Measurements from ENCODE around the gene RAB40C.

RAB40C gene

GRCh38 chr16:565419-566330, 24.2 kb upstream of the RAB40C start:
- no peak overlapping the region for H2BK5ac ChIP-seq (ENCODE audit: low read depth, low read length, poor library complexity)
- H3K14ac ChIP-seq (ENCODE audit: low read length), result peak overlapping the region; percentile 28
- no peak overlapping the region for H3K4ac ChIP-seq (ENCODE audit: low read depth, low read length)
- H2AFZ ChIP-seq (ENCODE audit: insufficient read depth, low read length, poor library complexity), result peak overlapping the region; percentile 54
- peaks cover 11% of the 10 kb centered on the region for H3K79me1 ChIP-seq (ENCODE audit: low read length)
- peaks cover 6% of the 10 kb centered on the region for H3K9me3 ChIP-seq (ENCODE audit: insufficient read depth, low read depth, low read length)
- no peak for DNase-seq
- H4K8ac ChIP-seq (ENCODE audit: low read depth, low read length), result peak overlapping the region; percentile 74
- H3K36me3 ChIP-seq (ENCODE audit: control insufficient read depth in 1 of 2, insufficient read depth in 2 of 2, low read length in 2 of 2), result no peaks in the 10 kb centered on the region
- peak overlapping the region; percentile 61 for H2BK12ac ChIP-seq (ENCODE audit: low read length)
- peak overlapping the region; percentile 22 for H4K12ac ChIP-seq (ENCODE audit: low read depth, low read length)
- WGBS (ENCODE audit: extremely low coverage, insufficient coverage, insufficient read length), result no CpG with 5 or more reads among the region's 35 CpGs
- H3K4me1 ChIP-seq (ENCODE audit: control insufficient read depth in 1 of 2, insufficient read depth in 2 of 2, low read length in 2 of 2), result peaks cover 28 to 32% of the 10 kb centered on the region in 2 experiments
- H3K23ac ChIP-seq (ENCODE audit: low read length), result no peak overlapping the region
- no peak overlapping the region for H3K27ac ChIP-seq (ENCODE audit: low read depth, low read length)
- peak overlapping the region; percentile 74 for H4K91ac ChIP-seq (ENCODE audit: low read depth, low read length)
- H2AK5ac ChIP-seq (ENCODE audit: low read length), result peak overlapping the region; percentile 39
- no peak overlapping the region for H3K4me3 ChIP-seq (ENCODE audit: low read depth, low read length)
- peak overlapping the region; percentile 20 for H3K18ac ChIP-seq (ENCODE audit: low read length)
- no peak overlapping the region for H3K9ac ChIP-seq (ENCODE audit: low read length)
- peaks cover 14% of the 10 kb centered on the region for H3K27me3 ChIP-seq (ENCODE audit: insufficient read depth, low read length)
- H3K79me2 ChIP-seq (ENCODE audit: control insufficient read depth, insufficient read depth, low read length, poor library complexity), result peaks cover 3% of the 10 kb centered on the region
- no peak overlapping the region for H2BK120ac ChIP-seq (ENCODE audit: insufficient read depth, low read length, poor library complexity)
- H3K4me2 ChIP-seq (ENCODE audit: low read length), result no peak overlapping the region

GRCh38 chr16:566475-567372, 23.1 kb upstream of the RAB40C start, which contains the start of gene NHLRC4:
Gene NHLRC4 (plus strand): TSS chr16:567005. CDS start chr16:568048, 1,043 bp downstream.
- Histone ChIP-seq H3K4me1 (ENCODE audit: control insufficient read depth in 1 of 2, insufficient read depth in 2 of 2, low read length in 2 of 2) (peaks cover 30 to 37% of the 10 kb centered on the region in 2 experiments), H3K4me2 (ENCODE audit: low read length) (no peak within 1 kb of the TSS), H2AK5ac (ENCODE audit: low read length) (peak within 1 kb of the TSS; percentile 53), H3K27ac (ENCODE audit: low read depth, low read length) (no peak within 1 kb of the TSS), H3K4me3 (ENCODE audit: low read depth, low read length) (no peak within 1 kb of the TSS), H3K27me3 (ENCODE audit: insufficient read depth, low read length) (peaks cover 3% of the 10 kb centered on the region), H3K4ac (ENCODE audit: low read depth, low read length) (peak within 1 kb of the TSS; percentile 22), H2BK120ac (ENCODE audit: insufficient read depth, low read length, poor library complexity) (peak within 1 kb of the TSS; percentile 57), H3K9ac (ENCODE audit: low read length) (no peak within 1 kb of the TSS), H4K12ac (ENCODE audit: low read depth, low read length) (peak within 1 kb of the TSS; percentile 22), H3K36me3 (ENCODE audit: control insufficient read depth in 1 of 2, insufficient read depth in 2 of 2, low read length in 2 of 2) (no peaks in the 10 kb centered on the region), H3K79me1 (ENCODE audit: low read length) (peaks cover 11% of the 10 kb centered on the region), H4K91ac (ENCODE audit: low read depth, low read length) (peak within 1 kb of the TSS; percentile 74), H3K9me3 (ENCODE audit: insufficient read depth, low read depth, low read length) (peaks cover 10% of the 10 kb centered on the region), H3K23ac (ENCODE audit: low read length) (no peak within 1 kb of the TSS), H3K79me2 (ENCODE audit: control insufficient read depth, insufficient read depth, low read length, poor library complexity) (peaks cover 3% of the 10 kb centered on the region), H2AFZ (ENCODE audit: insufficient read depth, low read length, poor library complexity) (peak within 1 kb of the TSS; percentile 54), H2BK12ac (ENCODE audit: low read length) (peak within 1 kb of the TSS; percentile 61), H4K8ac (ENCODE audit: low read depth, low read length) (peak within 1 kb of the TSS; percentile 74), H3K18ac (ENCODE audit: low read length) (peak within 1 kb of the TSS; percentile 39), H2BK5ac (ENCODE audit: low read depth, low read length, poor library complexity) (peak within 1 kb of the TSS; percentile 27), H3K14ac (ENCODE audit: low read length) (peak within 1 kb of the TSS; percentile 28)
- WGBS (ENCODE audit: extremely low coverage, insufficient coverage, insufficient read length), result no CpG with 5 or more reads among the region's 26 CpGs
- peak; percentile 15 to 62 for DNase-seq

GRCh38 chr16:567373-568256, 22.3 kb upstream of the RAB40C start:
- Histone ChIP-seq H3K4me3 (ENCODE audit: low read depth, low read length) (no peak overlapping the region), H2AK5ac (ENCODE audit: low read length) (peak overlapping the region; percentile 5), H3K9me3 (ENCODE audit: insufficient read depth, low read depth, low read length) (peaks cover 5% of the 10 kb centered on the region), H3K36me3 (ENCODE audit: control insufficient read depth in 1 of 2, insufficient read depth in 2 of 2, low read length in 2 of 2) (peaks cover 2 to 5% of the 10 kb centered on the region in 2 experiments), H3K14ac (ENCODE audit: low read length) (no peak overlapping the region), H2BK12ac (ENCODE audit: low read length) (peak overlapping the region; percentile 32), H2BK120ac (ENCODE audit: insufficient read depth, low read length, poor library complexity) (no peak overlapping the region), H3K27me3 (ENCODE audit: insufficient read depth, low read length) (no peaks in the 10 kb centered on the region), H3K79me1 (ENCODE audit: low read length) (peaks cover 11% of the 10 kb centered on the region), H3K79me2 (ENCODE audit: control insufficient read depth, insufficient read depth, low read length, poor library complexity) (peaks cover 3% of the 10 kb centered on the region), H3K27ac (ENCODE audit: low read depth, low read length) (no peak overlapping the region), H3K4ac (ENCODE audit: low read depth, low read length) (no peak overlapping the region), H4K12ac (ENCODE audit: low read depth, low read length) (peak overlapping the region; percentile 22), H3K4me1 (ENCODE audit: control insufficient read depth in 1 of 2, insufficient read depth in 2 of 2, low read length in 2 of 2) (peaks cover 30 to 37% of the 10 kb centered on the region in 2 experiments), H3K18ac (ENCODE audit: low read length) (no peak overlapping the region), H4K8ac (ENCODE audit: low read depth, low read length) (peak overlapping the region; percentile 51), H2BK5ac (ENCODE audit: low read depth, low read length, poor library complexity) (no peak overlapping the region), H3K9ac (ENCODE audit: low read length) (no peak overlapping the region), H4K91ac (ENCODE audit: low read depth, low read length) (peak overlapping the region; percentile 39), H3K23ac (ENCODE audit: low read length) (no peak overlapping the region), H2AFZ (ENCODE audit: insufficient read depth, low read length, poor library complexity) (no peak overlapping the region), H3K4me2 (ENCODE audit: low read length) (no peak overlapping the region)
- DNase-seq, result no peak
- no CpG with 5 or more reads among the region's 35 CpGs for WGBS (ENCODE audit: extremely low coverage, insufficient coverage, insufficient read length)
